ENCODE results near the gene SPECC1L.

- no peak for TF ChIP-seq TAF1 (IDR thresholded peaks at IDR 0.05; ENCODE audit: borderline replicate concordance, insufficient read depth, low read length)
- TF ChIP-seq, protein P1, sequence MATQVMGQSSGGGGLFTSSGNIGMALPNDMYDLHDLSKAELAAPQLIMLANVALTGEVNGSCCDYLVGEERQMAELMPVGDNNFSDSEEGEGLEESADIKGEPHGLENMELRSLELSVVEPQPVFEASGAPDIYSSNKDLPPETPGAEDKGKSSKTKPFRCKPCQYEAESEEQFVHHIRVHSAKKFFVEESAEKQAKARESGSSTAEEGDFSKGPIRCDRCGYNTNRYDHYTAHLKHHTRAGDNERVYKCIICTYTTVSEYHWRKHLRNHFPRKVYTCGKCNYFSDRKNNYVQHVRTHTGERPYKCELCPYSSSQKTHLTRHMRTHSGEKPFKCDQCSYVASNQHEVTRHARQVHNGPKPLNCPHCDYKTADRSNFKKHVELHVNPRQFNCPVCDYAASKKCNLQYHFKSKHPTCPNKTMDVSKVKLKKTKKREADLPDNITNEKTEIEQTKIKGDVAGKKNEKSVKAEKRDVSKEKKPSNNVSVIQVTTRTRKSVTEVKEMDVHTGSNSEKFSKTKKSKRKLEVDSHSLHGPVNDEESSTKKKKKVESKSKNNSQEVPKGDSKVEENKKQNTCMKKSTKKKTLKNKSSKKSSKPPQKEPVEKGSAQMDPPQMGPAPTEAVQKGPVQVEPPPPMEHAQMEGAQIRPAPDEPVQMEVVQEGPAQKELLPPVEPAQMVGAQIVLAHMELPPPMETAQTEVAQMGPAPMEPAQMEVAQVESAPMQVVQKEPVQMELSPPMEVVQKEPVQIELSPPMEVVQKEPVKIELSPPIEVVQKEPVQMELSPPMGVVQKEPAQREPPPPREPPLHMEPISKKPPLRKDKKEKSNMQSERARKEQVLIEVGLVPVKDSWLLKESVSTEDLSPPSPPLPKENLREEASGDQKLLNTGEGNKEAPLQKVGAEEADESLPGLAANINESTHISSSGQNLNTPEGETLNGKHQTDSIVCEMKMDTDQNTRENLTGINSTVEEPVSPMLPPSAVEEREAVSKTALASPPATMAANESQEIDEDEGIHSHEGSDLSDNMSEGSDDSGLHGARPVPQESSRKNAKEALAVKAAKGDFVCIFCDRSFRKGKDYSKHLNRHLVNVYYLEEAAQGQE (IDR thresholded peaks at IDR 0.05; ENCODE audit: insufficient read depth in 1 of 2, low read depth in 2 of 2, low read length in 2 of 2), result no peak
- TF ChIP-seq SIN3A (IDR thresholded peaks at IDR 0.05; ENCODE audit: borderline replicate concordance, insufficient read depth, low read length), result no peak
Measured at GRCh38 chr22:24455751-24456426, 185.3 kb downstream of the SPECC1L start.
